Astrocyte of the cerebellum (primary cell): Measurements from ENCODE around the gene ALPG.
"Not testable (repeated sequence)": the region's sequence is repeated elsewhere in the genome, so short reads cannot be mapped to it uniquely, and the experiment has no call there.

ENCODE experiments used
- DNase-seq: peaks from one replicate; pipeline ENCODE4 v3.0.0-alpha.2; 2011; ENCODE audit warnings: low read depth
- H3K4me3 ChIP-seq: 2 replicates; pipeline ENCODE4 v1.5.1; 2011; ENCODE audit warnings: mild to moderate bottlenecking, low read depth, low read length, moderate library complexity
- in situ Hi-C: cut with HindIII; loops from 2 replicates; pipeline ENCODE4 v1.10.0; 2017; ENCODE audit warnings: low sequenced_read_pairs
- TF ChIP-seq, protein P1 (sequence below): IDR thresholded peaks from 2 replicates; pipeline ENCODE4 v1.5.1; 2012; ENCODE audit warnings: low read length, low read depth, moderate library complexity, mild to moderate bottlenecking; ENCODE audit errors: missing control alignments

Gene ALPG

DNA sequence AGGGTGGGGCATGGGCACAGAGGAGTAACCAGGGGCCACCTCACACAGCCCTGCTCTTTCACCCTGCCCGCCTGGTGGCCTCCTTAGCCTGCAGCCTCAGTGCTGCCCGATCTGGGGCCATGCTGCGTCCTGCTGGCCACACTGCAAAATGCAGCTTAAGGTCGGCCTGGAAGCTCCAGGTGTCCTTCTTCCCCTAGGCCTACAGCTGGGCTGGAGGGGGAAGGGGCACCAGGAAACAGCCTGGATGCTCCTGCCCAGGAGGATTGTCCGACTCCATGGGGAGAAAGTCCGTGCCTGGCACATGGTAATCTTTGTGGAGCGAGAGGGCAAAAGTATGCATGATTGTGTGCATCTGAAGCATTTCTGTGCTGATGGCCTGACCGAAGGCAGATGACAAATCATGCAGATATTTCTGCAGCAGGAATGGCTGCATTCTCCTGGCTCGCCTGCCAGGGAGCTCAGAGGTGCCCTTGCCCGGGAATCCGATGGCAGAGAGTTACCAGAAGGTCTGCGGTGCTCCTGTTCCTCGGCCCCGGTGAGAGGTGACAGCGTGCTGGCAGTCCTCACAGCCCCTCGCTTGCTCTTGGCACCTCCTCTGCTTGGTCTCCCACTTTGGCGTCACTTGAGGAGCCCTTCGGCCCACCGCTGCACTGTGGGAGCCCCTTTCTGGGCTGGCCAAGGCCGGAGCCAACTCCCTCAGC is 40.9 kb upstream of the ALPG start:
- TF ChIP-seq, protein P1, sequence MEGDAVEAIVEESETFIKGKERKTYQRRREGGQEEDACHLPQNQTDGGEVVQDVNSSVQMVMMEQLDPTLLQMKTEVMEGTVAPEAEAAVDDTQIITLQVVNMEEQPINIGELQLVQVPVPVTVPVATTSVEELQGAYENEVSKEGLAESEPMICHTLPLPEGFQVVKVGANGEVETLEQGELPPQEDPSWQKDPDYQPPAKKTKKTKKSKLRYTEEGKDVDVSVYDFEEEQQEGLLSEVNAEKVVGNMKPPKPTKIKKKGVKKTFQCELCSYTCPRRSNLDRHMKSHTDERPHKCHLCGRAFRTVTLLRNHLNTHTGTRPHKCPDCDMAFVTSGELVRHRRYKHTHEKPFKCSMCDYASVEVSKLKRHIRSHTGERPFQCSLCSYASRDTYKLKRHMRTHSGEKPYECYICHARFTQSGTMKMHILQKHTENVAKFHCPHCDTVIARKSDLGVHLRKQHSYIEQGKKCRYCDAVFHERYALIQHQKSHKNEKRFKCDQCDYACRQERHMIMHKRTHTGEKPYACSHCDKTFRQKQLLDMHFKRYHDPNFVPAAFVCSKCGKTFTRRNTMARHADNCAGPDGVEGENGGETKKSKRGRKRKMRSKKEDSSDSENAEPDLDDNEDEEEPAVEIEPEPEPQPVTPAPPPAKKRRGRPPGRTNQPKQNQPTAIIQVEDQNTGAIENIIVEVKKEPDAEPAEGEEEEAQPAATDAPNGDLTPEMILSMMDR = peak; percentile 47
- no peak for DNase-seq
- in situ Hi-C loops = no loop called here
- H3K4me3 ChIP-seq = no peak overlapping the region

DNA sequence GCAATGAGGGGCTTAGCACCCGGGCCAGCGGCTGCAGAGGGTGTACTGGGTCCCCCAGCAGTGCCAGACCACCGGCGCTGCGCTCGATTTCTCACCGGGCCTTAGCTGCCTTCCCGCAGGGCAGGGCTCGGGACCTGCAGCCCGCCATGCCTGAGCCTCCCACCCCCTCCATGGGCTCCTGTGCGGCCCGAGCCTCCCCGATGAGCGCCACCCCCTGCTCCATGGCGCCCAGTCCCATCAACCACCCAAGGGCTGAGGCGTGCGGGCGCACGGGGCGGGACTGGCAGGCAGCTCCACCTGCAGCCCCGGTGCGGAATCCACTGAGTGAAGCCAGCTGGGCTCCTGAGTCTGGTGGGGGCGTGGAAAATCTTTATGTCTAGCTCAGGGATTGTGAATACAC is 40.2 kb upstream of the ALPG start:
- in situ Hi-C loops, DNase-seq, H3K4me3 ChIP-seq: not testable (repeated sequence)

- TF ChIP-seq, protein P1 = no peak
- H3K4me3 ChIP-seq = no peak overlapping the region
- DNase-seq = no peak
- in situ Hi-C loops = no loop called here
Observed at GRCh38 chr2:232367016-232367415, 39.6 kb upstream of the ALPG start.

- in situ Hi-C loops = no loop called here
- H3K4me3 ChIP-seq = no peak overlapping the region
- no peak for DNase-seq
- TF ChIP-seq, protein P1 = no peak
Observed at GRCh38 chr2:232367591-232368233, 38.9 kb upstream of the ALPG start.

DNA sequence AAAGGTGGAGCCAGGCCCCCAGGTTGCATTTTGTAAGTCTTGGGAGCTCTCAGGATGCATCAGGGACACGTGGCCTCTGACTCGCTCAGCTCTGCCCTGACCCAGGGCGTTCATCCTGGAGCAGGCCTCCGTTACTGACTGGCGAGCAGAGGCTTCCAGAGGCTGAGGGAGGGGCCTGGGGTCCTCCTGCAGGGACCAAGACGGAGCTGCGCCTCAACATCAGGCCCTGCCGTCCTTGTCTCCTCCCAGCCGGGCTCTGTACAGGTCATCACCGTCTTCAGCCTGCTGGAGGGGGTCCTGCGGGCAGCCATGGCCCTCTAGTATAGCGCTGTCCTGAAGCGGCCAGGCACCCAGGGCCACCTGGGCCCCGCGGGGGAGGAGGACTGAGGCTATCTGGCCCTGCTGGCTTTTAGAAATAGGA is 38.3 kb upstream of the ALPG start:
- no peak for DNase-seq
- TF ChIP-seq, protein P1 = no peak
- in situ Hi-C loops = no loop called here
- H3K4me3 ChIP-seq = no peak overlapping the region

GRCh38 chr2:232369126-232369951 is 37.3 kb upstream of the ALPG start:
- TF ChIP-seq, protein P1 = no peak
- no peak for DNase-seq
- H3K4me3 ChIP-seq = no peak overlapping the region
- in situ Hi-C loops = no loop called here

DNA sequence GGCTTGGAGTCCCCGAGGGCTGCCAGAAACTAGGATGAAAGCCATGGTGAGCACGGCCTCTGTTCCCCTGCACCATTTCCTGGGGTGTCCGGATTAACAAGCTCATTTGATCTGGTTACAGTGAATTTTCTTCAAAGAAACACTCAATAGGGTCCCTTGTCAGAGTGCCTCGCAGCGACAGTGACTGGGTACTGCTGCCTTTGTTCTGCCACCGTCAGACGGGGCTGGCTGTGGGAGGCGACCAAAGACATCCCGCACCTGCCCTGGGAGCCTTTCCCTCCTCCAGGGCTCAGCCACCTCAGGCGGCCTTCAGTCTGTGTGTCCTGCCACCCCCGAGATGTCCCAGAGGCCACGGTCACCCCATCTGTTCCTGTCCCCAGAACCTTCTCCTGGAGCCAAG is 36.6 kb upstream of the ALPG start:
- H3K4me3 ChIP-seq, in situ Hi-C loops, DNase-seq: not testable (repeated sequence)
